ENCODE data around the gene TKT.

Gene TKT

DNA sequence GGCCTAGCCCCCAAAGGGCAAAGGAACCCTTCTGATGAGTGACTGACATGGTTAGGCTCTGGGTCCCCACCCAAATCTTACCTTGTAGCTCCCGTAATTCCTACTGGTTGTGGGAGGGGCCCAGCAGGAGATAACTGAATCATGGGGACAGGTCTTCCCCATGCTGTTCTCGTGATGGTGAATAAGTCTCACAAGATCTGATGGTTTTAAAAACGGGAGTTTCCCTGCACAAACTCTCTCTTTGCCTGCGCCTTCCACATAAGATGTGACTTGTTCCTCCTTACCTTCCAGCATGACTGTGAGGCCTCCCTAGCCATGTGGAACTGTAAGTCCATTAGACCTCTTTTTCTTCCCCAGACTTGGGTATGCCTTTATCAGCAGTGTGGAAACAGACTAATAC lies 16.9 kb downstream of the TKT start:
- Histone ChIP-seq H3K9me3 (ENCODE audit: control insufficient read depth, insufficient read depth, low read depth, low read length) (no peaks in the 10 kb centered on the region), H3K9ac (ENCODE audit: low read length) (no peak overlapping the region), H3K4me1 (ENCODE audit: control insufficient read depth, insufficient read depth, low read length) (peaks cover 36% of the 10 kb centered on the region), H3K27ac (ENCODE audit: low read depth, low read length) (0 out of 2 replicates have a peak overlapping the region, but pooled peaks have one; percentile 40), H3K4me3 (ENCODE audit: low read depth, low read length) (no peak overlapping the region), H3K27me3 (ENCODE audit: control insufficient read depth, insufficient read depth, low read length) (no peaks in the 10 kb centered on the region), H3K36me3 (ENCODE audit: control insufficient read depth, insufficient read depth, low read length) (peaks cover 98% of the 10 kb centered on the region)

DNA sequence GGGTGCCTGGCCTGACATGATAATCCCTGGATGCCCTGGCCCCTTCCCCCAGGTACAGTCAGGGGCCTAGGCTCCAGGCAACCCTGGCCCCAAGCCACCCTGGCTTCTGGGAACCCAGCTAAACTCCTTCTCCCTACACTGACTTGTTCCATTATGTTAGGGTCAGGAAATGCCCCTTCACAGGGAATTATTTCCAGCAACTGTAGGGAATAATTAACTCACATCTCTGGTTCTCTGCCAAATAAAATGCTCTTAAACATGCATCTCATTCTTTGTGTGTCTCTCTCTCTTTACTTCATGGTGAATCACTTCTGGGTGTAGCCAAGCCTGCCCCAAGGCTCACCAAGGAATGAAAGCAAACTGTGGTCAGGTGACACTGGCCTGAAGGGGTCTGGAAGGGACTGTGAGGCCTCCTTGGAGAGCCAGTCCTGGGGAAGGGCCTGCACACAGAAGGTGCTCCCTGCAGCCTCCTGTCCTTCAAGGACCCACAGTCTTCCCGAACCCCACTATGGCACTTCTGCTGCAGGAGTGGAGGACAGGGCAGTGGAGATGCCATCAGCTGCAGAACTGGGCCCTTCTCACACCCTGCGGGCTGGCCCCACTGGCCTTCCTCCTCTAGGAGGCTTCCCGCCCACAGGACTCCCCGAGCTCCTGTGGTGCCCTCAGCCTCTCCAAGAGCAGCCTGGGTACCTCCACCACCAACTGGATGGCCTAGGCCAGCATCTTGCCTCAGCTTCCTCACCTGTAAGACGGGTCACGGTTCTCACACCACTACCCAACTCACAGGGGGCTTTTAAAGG lies 17.6 kb downstream of the TKT start:
- Histone ChIP-seq H3K36me3 (ENCODE audit: control insufficient read depth, insufficient read depth, low read length) (peaks cover 98% of the 10 kb centered on the region), H3K9me3 (ENCODE audit: control insufficient read depth, insufficient read depth, low read depth, low read length) (no peaks in the 10 kb centered on the region), H3K27me3 (ENCODE audit: control insufficient read depth, insufficient read depth, low read length) (no peaks in the 10 kb centered on the region), H3K9ac (ENCODE audit: low read length) (no peak overlapping the region), H3K4me3 (ENCODE audit: low read depth, low read length) (no peak overlapping the region), H3K27ac (ENCODE audit: low read depth, low read length) (0 out of 2 replicates have a peak overlapping the region, but pooled peaks have one; percentile 40), H3K4me1 (ENCODE audit: control insufficient read depth, insufficient read depth, low read length) (peaks cover 30% of the 10 kb centered on the region)

DNA sequence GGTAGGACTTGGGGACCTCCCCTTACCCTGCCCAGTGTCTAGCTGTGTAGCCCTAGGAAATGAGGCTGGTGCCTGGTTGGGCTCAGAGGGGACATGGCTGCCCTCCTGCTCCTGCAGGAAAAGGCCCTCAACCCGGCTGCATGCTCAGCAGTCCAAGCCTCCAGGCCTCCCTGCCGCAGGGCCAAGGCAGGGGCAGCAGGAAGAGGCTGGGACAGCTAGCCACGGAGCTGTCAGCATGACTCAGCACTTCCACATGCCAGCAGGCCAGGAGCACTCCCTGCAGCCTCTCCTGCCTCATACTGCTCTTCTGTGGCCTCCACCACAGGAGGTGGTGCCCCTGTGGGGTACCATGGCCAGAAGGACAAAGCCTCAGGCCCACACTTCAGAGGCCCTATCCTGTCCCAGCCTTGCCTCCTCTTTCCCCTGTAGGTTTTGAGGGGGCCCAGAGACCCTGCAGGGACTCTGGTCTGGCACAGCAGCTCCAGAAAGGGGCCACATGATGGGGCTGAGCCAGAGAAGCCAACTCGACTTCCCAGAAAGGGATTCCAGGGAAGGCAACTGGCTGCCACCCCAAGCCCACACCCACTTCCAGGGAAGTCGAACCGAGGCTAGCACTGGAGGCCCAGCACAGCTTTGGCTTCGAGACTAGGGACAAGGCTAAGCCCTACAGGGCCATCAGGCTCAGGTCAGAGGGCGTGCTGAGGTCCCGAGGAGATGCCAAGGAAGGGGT lies 19.5 kb downstream of the TKT start:
- Histone ChIP-seq H3K4me1 (ENCODE audit: control insufficient read depth, insufficient read depth, low read length) (peaks cover 12% of the 10 kb centered on the region), H3K9me3 (ENCODE audit: control insufficient read depth, insufficient read depth, low read depth, low read length) (no peaks in the 10 kb centered on the region), H3K27me3 (ENCODE audit: control insufficient read depth, insufficient read depth, low read length) (no peaks in the 10 kb centered on the region), H3K9ac (ENCODE audit: low read length) (peak overlapping the region; percentile 46), H3K27ac (ENCODE audit: low read depth, low read length) (peak overlapping the region; percentile 82), H3K4me3 (ENCODE audit: low read depth, low read length) (no peak overlapping the region), H3K36me3 (ENCODE audit: control insufficient read depth, insufficient read depth, low read length) (peaks cover 99% of the 10 kb centered on the region)

DNA sequence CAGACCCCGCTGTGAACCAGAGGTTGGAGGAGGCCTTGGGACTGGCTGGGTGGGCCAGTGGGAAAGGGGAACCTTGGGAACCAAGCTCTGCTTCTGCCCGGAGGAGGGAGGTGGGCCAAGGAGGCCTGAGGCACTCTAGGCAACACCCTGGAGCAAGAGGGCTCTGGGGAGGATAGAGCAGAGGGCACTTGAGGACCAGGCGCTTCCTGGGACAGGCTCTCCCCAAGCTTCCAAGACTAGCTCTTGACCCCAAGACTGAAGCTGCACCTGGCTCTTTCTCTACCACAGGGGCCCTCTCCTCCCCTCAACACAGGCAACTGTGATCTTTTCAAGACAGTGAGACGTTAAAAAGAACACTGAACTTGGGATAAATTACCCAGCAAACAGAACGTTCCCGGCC lies 20.3 kb downstream of the TKT start:
- H3K27ac ChIP-seq (ENCODE audit: low read depth, low read length): peak overlapping the region; percentile 82; the same call in 1 of the 2 replicates
- H3K36me3 ChIP-seq (ENCODE audit: control insufficient read depth, insufficient read depth, low read length): peaks cover 99% of the 10 kb centered on the region
- H3K4me1 ChIP-seq (ENCODE audit: control insufficient read depth, insufficient read depth, low read length): peaks cover 12% of the 10 kb centered on the region
- no peaks in the 10 kb centered on the region for H3K27me3 ChIP-seq (ENCODE audit: control insufficient read depth, insufficient read depth, low read length)
- no peaks in the 10 kb centered on the region for H3K9me3 ChIP-seq (ENCODE audit: control insufficient read depth, insufficient read depth, low read depth, low read length)
- H3K4me3 ChIP-seq (ENCODE audit: low read depth, low read length): no peak overlapping the region
- H3K9ac ChIP-seq (ENCODE audit: low read length): peak overlapping the region; percentile 46

DNA sequence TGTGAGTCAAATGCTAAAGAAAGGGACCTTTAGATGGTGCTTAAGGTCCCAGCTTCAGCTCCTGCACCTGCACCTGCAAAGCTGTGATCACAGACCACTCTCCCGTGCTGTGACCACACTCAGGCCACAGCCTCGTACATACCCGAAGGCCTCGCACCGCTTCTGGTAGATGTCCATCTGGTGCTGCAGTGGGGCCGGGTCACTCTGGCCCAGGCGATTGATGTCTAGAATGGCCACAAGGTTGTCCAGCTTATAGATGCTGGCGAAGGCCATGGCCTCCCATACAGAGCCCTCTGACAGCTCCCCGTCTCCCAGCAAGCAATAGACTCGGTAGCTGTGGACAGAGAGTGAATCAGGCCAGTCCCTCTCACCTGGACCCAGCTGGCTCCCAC lies 21.0 kb downstream of the TKT start:
- Histone ChIP-seq H3K9me3 (ENCODE audit: control insufficient read depth, insufficient read depth, low read depth, low read length) (no peaks in the 10 kb centered on the region), H3K4me1 (ENCODE audit: control insufficient read depth, insufficient read depth, low read length) (peaks cover 12% of the 10 kb centered on the region), H3K4me3 (ENCODE audit: low read depth, low read length) (no peak overlapping the region), H3K27ac (ENCODE audit: low read depth, low read length) (no peak overlapping the region), H3K36me3 (ENCODE audit: control insufficient read depth, insufficient read depth, low read length) (peaks cover 99% of the 10 kb centered on the region), H3K9ac (ENCODE audit: low read length) (no peak overlapping the region), H3K27me3 (ENCODE audit: control insufficient read depth, insufficient read depth, low read length) (no peaks in the 10 kb centered on the region)

DNA sequence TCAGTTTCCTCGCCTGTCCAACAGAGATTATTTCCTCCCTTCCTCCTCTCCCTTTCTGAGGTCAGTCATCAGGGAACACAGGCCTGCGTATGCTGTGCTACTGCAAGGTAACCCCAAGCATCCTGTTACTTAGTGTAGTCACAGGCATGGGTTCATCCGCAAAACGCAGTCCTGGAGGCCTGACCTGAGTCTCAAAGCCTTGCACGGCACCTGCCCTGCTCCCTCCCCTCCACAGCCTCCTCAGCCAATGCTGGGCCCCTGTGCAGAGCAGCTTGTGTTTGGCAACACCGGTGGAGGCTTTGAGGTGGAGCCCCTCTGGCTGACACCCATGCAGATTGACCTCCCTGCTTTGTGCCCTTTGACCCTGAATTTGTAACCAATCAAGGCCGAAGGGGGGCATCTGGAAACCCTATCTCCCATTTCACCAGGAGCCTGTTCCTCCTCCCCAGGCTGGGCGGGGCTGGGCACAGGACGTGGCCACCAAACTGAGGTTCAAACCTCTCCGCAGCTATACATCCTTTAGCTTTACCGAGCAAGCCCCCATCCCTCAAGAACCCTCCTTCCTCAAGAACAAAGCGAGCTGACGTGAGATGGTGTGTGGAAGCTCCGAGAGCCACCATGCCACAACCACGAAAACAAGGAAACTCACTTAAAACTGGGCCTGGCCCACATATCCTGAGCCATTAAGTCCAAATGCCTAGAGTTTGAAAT lies 21.5 kb downstream of the TKT start:
- Histone ChIP-seq H3K27me3 (ENCODE audit: control insufficient read depth, insufficient read depth, low read length) (no peaks in the 10 kb centered on the region), H3K4me1 (ENCODE audit: control insufficient read depth, insufficient read depth, low read length) (peaks cover 12% of the 10 kb centered on the region), H3K9ac (ENCODE audit: low read length) (no peak overlapping the region), H3K27ac (ENCODE audit: low read depth, low read length) (no peak overlapping the region), H3K4me3 (ENCODE audit: low read depth, low read length) (no peak overlapping the region), H3K36me3 (ENCODE audit: control insufficient read depth, insufficient read depth, low read length) (peaks cover 99% of the 10 kb centered on the region), H3K9me3 (ENCODE audit: control insufficient read depth, insufficient read depth, low read depth, low read length) (no peaks in the 10 kb centered on the region)

DNA sequence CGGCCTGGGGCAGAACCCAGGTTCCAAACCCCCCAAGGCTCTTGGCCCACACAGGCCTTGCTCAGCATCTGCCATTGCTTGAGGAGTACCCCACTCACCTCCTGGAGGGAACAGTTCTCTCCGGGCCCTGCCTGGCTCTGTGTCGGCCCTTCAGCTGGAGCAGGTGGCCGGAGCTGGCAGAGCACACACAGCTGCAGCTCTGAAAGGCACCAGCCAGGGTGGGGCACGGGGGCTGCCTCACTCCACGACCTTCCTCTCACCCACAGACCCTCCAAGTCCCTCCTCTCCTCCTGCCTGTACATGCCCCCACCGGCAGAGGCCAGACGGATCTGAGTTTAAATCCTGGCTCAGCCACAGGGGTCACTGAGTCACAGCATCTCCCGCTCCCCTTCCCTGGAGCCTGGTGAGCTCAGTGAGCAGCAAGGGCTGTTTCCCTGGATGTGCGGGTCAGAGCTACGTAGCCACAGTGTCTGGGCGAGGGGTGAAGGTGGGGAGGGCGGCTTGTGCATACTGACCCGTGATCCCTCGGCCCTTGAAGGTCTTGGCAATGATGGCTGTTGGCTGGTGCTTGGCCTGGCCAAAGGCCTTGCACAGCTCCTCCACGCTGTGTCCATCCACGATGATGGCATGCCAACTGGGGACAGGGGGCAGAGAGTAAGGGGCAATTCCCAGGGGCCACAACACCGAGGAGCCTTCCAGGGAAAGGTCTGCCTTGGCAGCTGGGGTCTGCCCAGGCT lies 23.0 kb downstream of the TKT start:
- Histone ChIP-seq H3K36me3 (ENCODE audit: control insufficient read depth, insufficient read depth, low read length) (peaks cover 99% of the 10 kb centered on the region), H3K4me1 (ENCODE audit: control insufficient read depth, insufficient read depth, low read length) (peaks cover 12% of the 10 kb centered on the region), H3K9ac (ENCODE audit: low read length) (no peak overlapping the region), H3K27me3 (ENCODE audit: control insufficient read depth, insufficient read depth, low read length) (no peaks in the 10 kb centered on the region), H3K27ac (ENCODE audit: low read depth, low read length) (0 out of 2 replicates have a peak overlapping the region, but pooled peaks have one; percentile 22), H3K9me3 (ENCODE audit: control insufficient read depth, insufficient read depth, low read depth, low read length) (no peaks in the 10 kb centered on the region), H3K4me3 (ENCODE audit: low read depth, low read length) (no peak overlapping the region)

DNA sequence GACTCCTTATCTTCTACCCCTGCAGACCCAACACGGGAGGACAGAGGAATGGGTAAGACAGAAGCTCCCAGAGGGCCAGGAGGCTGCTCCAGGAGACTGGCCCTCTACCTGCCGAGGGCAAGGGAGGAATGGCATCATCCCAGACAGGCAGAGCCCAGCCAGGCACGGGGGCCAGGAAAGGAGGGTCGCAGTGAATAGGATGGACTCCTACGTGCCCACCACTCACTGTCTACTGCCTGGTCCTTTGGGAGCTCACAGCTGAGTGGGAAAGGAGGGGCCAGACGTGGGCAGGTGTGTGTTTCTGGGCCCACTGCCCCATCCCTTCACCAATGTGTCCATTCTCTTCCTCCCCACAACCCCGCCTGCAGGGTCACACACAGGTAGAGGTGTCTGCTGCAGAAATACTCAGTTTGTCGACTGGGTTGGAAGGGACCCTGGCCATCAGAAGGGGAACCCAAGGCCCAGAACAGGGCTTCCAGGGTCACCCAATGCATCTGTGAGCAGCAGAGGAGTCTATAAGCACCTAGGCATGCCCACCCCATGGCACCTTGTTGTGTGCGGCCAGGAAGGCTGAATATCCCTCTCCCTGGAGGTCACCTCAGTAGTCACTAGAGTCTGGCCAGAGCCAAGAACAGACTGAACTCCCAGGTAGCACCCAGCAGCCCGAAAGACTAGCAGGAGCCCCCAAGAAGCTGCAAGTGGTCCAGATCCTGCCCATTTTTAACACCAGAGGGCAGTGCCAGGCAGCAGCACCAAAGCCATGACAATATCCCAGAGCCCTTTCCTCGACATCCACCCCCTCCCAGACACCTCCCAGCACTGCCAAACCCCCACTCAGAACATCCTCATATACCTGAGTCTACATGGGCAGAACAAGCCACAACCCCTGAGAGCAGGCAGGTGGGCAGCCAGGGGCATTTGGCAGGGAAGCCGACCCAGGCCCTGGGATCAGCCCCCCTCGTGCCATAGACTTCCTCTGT lies 24.0 kb downstream of the TKT start:
- Histone ChIP-seq H3K27ac (ENCODE audit: low read depth, low read length) (0 out of 2 replicates have a peak overlapping the region, but pooled peaks have one; percentile 22), H3K27me3 (ENCODE audit: control insufficient read depth, insufficient read depth, low read length) (no peaks in the 10 kb centered on the region), H3K4me3 (ENCODE audit: low read depth, low read length) (no peak overlapping the region), H3K4me1 (ENCODE audit: control insufficient read depth, insufficient read depth, low read length) (peaks cover 10% of the 10 kb centered on the region), H3K9ac (ENCODE audit: low read length) (no peak overlapping the region), H3K36me3 (ENCODE audit: control insufficient read depth, insufficient read depth, low read length) (peaks cover 100% of the 10 kb centered on the region), H3K9me3 (ENCODE audit: control insufficient read depth, insufficient read depth, low read depth, low read length) (no peaks in the 10 kb centered on the region)

DNA sequence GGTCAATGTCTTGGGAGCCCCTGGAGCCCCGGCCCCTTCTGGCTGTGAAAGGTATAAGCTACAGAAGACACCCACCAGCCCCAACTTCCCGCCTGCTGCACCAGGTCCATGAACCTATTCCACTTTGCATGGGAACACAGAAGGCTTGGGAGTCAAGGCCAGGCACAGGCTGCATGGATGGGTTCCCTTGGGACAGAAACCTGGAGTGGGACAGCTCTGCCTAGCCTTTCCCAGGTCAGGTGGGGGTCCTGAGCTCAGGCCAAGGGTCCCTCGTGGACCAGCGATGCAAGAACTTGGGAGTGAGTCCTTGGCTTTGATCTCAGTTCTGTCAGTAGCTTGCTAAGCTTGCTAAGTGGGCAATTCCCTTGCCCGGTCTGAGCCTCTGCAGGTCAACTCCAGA lies 25.0 kb downstream of the TKT start:
- Histone ChIP-seq H3K27ac (ENCODE audit: low read depth, low read length) (no peak overlapping the region), H3K4me3 (ENCODE audit: low read depth, low read length) (no peak overlapping the region), H3K9ac (ENCODE audit: low read length) (no peak overlapping the region), H3K4me1 (ENCODE audit: control insufficient read depth, insufficient read depth, low read length) (no peaks in the 10 kb centered on the region; the same call in 1 of the 2 replicates), H3K36me3 (ENCODE audit: control insufficient read depth, insufficient read depth, low read length) (peaks cover 100% of the 10 kb centered on the region), H3K27me3 (ENCODE audit: control insufficient read depth, insufficient read depth, low read length) (no peaks in the 10 kb centered on the region), H3K9me3 (ENCODE audit: control insufficient read depth, insufficient read depth, low read depth, low read length) (no peaks in the 10 kb centered on the region)

All from HUES6 (cell line).